Hindlimb muscle (tissue), 1 donor: ENCODE data around the gene SPTLC3. TPM values are rescaled to one million over a fixed set of nuclear protein-coding genes. Genes with fewer than 3 reads are reported as not detected.
"Not testable (repeated sequence)": the region's sequence is repeated elsewhere in the genome, so short reads cannot be mapped to it uniquely, and the experiment has no call there.

ENCODE experiments used
- DNase-seq: peaks from one replicate; pipeline ENCODE4 v3.0.0-alpha.2; 2013
- polyA plus RNA-seq: library from polyadenylated mRNA; unstranded; fragments of 120-200 nt; gene quantifications from one replicate; pipeline ENCODE4 v1.2.1, GENCODE V29; 2013; ENCODE audit not compliant: insufficient read length

Gene SPTLC3
- 1.5 TPM for polyA plus RNA-seq

DNA sequence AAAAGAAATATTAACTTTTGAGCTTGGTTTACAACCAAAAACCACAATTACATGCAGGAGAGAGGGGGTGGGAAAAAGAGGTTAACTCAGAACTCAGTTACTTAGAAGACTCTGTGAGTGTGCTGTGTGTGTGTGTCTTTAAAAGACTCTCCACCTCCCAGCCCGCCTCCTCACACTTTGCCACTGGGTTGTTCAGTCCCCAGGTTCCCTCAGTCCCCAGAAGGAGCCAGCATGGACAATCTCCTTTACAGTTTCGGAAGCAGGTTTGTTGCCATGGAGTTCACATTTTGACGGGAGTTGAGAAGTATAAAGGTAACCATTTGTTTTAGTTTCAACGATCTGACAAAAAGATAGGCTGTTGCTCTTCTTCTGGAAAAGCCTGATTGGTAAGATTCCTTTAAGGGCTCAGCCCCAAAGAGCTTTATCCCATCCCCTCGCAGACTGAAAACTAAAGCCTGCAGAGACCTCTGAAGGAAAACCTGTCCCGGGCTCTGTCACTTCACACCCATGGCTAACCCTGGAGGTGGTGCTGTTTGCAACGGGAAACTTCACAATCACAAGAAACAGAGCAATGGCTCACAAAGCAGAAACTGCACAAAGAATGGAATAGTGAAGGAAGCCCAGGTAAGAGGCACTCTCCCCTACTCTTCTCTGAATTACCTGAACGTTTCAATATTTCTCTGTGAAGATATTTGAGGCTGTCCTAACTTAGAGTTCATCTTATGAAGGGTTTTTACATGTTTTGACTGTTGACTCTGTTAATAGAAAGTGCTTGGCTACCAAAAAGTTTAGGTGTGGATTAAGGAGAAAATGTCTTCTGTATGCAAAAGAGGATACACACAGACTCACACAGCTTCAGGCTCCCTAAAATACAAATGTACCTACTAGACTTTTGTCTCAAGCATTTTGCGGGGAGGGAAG, at the start of gene SPTLC3:
Gene SPTLC3, plus strand, starts transcription at position 212 of the 921 bp plus-strand sequence. Its CDS starts 296 bp downstream, at position 508.
- peak; percentile 60 for DNase-seq

DNA sequence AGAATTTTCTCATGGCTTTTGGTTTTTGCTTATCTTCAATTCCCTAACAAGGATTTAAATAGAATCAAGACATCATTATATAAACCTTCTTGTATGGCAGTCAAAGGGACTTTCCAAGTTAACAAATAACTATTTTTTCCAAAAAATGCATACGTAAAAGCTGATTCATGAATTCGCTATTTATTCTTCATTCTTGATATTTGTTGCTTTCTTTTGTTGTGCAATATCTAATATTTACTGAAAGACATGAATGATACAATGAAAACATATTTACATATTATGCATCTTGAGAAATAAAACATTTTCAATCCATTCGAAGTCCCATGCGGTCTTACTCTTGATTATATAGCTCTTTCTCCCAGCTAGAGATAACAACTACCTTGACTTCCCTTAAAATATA, 47.0 kb upstream of the SPTLC3 start:
- no peak for DNase-seq

DNA sequence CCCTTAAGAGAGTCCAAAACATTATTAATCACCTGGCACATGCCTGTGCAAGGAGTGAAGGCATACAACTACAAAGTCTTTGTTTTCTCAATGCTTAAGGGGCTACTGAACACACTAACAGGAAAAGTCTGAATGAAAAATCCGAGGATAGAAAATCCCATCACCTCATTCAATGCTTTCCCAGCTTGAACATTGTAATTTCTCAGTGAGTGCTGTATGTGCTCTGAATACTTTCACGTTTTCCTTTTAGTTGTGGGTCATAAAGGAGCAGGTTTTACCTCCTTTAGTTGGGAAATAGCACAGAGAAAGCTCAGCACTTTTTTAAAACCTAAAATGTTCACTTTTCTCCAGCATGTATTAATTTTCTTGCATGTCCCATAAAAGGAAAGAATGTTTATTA, 45.9 kb upstream of the SPTLC3 start:
- DNase-seq: no peak

DNA sequence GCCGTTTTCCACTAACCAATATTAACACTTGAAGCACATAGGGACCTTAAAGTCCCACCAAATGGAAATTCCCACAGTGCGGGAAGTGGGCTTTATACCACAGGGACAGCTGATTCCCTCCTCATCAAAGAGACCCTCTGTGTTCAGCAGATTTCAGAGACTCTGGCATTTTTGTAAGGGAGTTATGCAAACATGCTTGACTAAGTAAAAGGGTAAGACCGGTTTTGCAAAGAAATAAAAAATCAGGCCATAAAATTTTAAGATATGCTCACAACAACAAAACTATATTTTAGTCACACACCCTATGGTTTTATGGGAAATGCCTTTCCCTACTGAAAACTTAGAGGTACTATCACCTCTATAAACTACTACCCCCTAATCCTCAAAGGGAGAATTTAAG, 45.4 kb upstream of the SPTLC3 start:
- DNase-seq: no peak

DNA sequence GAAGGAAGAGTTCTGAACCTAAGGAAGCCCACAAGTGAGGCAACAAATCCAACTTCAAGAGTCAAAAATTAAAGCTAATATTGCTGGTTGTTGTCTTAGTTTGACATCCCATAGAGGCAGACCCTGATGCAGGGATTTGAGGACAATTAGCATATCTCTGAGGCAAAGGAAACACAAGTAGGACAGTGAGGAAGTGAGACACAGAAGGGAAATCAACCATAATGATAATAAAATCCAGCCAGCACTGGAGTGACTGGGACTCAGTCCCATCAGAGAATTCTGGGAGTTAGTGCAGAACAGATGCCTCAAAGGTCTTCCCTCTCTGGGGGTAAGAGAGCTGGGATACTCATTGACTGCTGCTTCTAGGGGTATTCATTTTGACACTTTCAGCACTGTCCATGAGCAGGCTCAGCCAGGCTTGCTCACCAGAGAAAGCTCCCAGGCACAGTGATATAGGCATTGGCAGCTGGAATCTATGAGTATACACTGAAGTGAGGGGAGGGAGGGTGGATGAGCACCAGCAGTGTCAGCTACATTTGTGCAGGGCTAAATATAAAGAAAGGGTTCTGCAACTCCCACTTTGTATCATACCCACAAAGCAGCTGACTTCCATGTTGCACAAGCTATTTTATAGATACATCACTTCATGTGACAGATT, 43.4 kb upstream of the SPTLC3 start:
- no peak for DNase-seq

DNA sequence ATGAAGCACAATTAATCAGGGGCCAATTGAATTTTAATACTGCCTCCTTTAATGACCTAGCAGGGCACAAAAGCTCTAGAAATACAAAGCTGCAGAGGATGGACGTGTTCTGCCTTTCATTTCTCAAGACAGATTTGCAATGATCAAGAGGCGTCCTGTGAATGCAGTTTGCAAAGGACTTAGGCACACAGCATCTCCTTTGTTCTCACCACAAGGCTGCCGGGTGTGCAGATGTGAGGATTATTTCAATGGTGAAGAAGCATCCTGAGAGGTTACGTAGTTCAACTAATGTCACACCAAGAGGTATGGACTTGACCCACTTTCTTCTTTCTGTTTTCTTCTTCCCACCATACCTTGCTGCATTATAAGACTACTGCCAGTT, 42.9 kb upstream of the SPTLC3 start:
- no peak for DNase-seq

DNA sequence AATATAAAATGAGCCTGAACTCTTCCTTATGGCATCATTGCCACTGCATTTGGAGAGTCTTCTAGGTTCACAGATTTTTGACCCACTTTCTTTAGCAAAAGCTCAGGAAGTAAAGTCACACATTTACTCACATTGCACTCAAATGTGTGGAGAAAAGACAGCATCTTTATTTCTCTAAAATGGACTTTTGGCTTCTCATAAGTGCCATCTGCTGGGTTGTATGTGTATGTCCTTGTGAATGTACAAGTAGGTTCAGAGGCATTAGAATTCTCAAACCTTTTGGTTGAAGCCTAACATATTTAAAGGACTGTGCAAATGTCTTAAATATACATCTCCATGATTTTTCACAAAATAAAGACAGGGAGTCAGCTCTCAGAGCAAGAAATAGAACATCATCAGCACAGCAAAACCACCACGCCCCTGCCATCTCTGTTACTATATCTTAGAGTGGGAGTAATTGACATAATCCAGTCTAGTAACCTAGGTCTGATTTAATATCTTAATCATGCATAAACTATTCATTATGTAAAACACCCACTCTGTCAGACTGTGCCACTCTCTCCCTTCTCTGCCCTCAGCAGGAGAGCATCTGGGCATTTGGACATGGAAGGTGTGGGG, 42.2 kb upstream of the SPTLC3 start:
- no peak for DNase-seq

DNA sequence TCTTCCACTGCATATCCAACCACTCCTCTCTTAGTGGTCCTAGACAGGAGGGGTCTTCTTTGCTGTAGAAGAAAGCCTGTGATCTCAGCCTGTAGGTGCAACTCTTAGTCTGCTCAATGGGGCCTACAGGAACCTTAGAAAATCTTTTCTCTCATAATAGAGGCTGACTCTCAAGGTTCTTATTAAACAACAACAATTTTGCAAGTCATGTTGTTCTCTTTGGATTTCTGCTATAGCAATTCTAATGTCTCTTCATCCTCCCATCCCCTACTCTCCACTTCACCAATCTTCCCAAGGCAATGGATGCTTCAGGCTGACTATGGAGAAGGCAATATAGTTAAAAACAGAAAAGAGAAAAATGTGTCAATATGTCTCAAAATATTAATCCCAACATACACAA, 40.8 kb upstream of the SPTLC3 start:
- no peak for DNase-seq

DNA sequence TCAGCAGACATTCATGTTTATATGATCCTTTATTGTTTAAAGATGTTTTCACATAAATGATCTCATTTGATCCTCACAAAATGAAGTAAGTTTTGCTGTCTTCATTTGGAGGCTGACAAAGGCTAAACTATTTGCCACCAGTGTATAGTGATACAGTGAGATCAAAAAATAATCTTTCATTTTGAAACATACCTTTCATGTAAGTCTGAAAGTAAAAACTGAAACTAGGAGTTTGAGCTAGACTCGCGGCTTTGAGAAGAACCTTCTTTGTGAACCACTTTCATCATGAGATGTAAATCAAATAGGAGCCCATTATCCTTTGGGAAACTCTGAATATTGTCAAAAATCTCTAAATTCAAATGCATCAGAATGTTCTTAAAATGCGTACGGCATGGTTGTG, 40.3 kb upstream of the SPTLC3 start:
- no peak for DNase-seq

DNA sequence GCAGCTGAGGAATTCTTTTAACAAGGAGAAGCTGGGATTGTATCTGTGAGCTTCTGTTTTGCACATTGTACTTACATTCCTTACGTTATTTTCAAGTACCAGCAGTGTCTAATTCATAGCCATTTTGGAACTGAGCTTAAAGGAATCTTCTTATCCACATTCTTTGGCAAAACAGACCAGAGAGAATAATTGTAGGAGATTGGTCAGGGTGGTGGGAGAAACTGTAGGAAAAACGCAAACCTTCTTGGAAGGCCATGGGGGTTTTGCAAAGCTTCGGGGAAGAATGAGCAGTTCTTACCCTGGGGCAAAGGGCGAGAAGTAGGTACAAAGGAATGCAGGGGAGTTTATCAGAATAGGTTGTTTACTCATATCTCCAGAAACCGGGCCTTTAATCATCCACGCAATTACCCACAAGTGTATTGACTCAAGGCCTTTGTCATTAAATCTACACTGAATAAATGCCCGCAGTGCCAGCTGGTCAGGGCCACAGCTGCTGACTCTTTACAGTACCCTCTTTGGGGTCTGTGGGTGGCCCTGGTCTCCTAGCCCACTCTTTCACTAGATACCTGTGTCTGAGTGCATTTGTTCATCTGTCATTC, 39.6 kb upstream of the SPTLC3 start:
- DNase-seq: no peak

DNA sequence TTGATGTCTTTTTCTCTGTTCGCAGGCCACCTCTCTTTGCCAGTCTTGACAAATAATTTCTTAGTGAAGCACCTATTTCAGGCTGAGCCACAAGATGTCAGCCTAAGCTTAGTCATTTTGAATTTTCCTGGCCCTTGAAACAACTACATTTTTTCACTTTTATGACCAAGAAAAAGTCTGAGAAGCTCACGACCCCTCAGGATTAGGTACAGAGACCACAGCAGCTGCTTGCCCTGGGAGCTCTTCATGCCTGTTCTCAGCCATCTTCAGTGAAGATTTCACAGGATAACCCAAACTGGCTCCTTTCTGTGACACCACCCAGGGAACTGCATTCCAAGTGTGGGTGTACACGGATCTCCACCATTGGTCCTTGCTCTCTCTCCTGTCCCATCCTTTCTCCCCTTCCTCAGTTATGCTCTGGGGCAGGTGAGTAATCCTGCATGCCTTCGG, 38.4 kb upstream of the SPTLC3 start:
- peak; percentile 54 for DNase-seq

DNA sequence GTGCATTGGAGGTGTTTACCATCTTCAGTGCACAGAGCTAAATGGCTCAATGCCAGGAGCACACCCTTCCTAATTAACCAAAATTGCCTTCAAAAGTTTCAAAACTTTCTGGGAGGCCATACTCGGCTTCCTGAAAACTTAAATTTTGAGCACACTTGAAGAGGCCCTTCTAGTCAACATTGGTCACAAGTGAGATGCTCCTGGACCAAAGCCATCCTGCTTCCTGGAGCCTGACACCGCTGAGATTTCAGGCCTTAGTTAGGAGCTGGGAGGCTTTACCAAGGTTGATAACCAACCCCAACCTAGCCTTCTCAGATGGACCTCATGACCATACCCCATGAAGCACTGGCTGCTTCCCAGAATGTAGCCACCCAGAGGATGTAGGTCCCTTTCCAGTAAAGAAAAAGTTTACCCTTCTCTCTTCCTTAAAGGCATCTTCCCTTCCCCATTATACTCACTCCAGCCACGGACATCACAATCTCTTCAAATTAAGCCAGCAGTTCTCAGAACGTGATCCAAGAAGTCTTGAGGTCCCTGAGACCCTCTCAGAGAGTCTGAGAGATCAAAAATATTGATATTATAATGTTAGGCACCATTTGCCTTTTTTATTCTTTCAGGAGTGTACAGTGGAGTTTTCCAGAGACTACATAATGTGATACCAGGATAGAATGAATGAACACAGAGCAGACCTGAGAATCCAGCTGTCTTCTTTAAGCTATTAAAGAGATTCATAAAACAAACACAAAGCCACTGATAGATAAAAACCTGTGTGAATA, 32.8 kb upstream of the SPTLC3 start:
- DNase-seq: no peak

DNA sequence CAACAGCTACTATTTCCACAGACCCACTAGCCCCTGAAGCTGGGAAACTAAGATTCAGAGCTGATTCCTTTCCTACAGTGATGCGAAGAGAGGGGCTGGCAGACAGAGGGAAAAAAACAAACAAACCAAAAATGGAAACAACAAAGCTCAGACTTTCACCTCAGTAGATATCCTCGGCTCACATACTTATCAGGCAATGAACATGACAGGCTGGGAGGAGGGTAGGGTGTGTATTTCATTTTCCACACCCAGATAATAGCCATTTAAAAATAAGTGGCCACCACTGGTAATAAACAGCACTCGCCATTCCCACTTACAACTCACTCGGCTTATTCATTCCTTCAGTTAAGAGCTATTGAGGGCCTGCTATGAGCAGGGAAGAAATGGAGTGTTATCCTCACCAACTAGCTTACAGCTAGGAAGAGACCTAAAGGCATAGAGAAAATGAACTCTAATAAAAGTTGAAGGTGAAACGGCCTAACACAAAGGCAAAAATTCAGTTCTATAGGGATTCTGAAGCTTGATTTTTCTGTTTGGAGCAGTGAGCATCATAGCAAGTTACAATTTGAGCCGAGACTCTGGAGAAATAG, 32.0 kb upstream of the SPTLC3 start:
- DNase-seq: no peak

DNA sequence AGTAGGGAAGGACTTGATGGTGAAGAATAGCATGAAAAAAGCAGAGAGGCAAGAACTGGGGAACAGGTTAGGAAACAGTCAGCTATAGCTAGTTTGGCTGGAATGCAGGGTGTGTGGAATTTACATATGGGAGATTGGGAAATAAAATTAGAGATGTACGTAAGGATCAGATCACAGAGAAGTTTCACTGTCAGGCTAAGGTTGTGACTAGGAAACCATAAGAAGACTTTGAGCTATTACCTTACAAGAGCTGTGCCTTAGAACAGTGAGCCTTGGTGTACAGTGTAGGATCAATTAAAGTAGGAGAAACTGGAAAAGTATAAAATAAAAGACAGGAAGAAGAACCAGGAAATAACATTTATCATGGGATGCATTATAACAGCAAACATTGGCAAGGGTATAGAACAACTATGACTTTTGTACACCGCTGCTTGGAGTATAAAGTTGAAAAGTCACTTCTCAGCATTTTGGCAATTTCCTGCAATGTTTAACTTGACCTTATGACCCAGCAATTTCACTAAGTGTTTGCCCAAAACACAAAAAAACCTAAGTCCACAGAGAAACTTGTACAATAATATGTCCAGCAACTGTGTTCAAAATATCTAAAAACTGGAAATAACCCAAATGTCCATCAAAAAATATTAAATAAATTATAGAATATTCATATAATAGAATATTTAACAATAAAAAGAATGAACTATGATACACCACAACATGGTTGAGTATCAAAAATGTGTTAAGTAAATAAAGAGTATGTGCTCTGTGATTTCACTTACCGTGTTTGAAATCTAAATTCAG, 31.2 kb upstream of the SPTLC3 start:
- no peak for DNase-seq

DNA sequence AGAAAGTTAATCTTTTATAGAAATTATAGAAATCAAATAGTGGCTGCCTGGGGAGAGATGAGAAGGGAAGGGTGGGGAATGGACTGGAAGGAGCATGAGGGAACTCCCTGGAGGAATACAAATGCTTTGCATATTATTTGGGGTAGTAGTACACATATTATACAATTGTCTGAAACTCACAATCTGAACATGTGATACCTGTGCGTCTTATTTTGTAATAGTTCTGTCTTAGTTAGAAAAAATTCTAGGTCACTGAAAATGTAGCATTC, 30.7 kb upstream of the SPTLC3 start:
- no peak for DNase-seq

DNA sequence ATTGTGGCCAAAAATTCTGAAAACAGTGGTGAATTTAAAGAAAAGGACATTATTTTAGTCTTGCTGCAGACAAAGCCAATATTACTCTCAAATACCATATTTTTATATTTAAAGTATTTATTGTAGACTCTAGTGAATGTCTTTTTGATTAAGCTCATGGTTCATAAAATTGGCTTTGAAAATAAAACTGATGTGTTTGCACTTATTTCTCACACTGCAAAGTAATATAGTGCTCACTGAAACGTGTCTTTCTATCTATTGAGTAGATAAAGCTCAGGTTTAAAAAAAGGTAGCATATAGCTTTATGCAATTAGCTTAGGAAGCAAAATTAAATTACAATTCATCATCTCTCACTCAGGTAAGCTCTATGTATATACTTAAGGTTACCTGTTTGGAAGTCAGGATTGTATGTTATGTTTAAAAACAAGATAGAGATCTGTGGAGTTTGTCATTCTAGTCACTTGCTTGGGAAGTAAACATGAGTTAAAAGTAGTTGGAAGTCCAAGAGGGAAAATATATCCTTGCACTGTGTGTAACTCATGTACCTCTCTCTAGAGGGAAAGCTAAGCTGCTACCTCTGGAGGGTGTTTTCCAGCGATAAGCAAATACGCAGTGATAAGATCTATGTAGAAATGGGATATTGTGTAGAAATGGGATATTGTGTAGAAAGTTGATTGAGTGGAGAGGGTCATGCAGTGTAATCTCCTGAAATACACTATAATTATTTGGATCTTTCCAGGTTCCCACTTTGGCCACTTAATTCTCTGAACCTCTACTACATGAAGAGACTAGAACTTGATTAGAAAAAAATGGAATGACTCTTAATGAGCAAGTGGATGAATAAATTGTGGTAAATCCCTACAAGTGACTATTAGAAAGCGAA, 29.9 kb upstream of the SPTLC3 start:
- no peak for DNase-seq

DNA sequence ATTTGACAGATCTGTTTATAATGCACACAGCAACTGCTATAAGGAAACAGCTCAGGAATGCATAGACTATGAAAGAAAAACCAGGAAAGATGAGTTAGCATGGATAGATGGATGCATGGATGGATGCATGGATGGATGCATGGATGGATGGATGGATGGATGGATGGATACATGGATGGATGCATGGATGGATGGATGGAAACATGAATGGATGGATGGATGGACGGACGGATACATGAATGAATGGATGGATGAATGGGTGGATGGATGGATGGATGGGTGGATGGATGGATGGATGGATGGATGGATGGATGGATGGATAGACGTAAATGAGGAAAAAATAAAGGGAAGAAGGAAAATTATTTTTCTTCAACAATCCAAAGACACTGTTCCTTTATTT, 29.1 kb upstream of the SPTLC3 start:
- not testable (repeated sequence) for DNase-seq

DNA sequence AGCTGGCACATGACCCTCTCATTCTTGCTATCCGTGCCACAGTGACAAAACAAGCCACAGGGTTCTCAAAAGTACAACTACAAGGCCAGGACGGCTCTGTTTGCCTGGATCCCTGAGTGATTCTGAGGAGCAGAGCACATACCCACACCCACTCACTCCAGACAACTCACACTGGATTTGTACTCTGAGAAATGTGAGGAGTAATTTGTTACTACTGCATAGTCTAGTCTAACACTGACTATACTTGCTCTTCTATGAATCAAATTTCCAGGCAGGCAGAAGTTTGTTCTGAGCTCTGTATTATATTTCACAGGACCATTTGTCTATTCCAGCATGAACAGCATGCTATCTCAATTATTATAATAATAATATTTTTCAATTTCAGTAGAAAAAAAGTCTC, 26.7 kb upstream of the SPTLC3 start:
- DNase-seq: no peak

DNA sequence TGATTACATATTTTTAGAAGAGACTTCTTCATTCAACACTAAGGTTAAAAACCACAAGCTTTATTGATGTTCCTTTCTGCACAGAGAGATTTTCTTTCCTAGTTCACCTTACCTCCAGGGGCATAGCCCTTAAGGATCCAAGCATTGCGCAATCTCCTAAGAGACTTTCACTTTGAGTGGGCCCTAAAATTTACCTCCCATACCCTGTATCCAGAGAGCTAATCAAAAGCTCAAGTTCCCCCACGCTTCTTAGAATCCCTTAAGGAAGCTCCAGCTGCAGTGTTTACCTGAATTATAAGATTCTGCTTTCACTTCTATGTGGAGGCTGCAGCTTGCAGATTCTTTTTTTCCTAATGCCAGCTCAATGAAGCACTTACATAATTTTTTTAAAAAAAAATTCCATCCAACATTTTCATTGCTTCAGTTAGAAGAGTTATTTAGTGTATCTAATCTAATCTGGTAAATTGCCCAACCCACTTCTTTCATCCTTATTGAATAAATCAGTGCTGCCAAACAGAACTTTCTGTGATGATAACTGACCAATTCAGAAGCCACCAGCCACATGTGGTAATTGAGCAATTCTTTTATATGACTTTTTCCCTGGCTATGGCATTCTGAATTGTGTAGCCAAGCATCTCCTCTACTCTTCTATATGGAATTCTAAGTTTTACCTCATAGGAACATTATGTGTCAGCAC, 24.6 kb upstream of the SPTLC3 start:
- no peak for DNase-seq

DNA sequence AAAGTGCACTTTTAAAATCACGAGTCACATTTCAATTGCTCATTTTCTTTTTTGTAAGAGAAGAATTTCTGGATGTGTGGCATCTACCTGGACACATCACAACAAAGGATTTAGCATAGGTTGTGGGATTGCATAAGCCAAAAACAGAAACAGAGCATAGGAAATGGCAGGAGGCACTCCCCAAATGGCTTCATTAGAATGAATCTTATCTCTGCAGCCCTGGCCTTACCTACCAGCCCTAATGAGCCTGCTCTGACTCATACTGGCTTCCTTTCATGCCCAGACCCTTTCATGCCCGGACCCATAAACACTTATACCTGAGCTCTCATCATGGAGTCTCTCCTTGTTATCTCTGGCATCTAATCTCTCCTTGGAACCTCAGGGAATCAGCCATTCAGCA, 23.9 kb upstream of the SPTLC3 start:
- no peak for DNase-seq
